Measurements from ENCODE around the gene LFNG. TPM values are rescaled to one million over a fixed set of nuclear protein-coding genes. Genes with fewer than 3 reads are reported as not detected.

LFNG gene
- total RNA-seq, 1 donor from 2014 or later, result 4.5 TPM

DNA sequence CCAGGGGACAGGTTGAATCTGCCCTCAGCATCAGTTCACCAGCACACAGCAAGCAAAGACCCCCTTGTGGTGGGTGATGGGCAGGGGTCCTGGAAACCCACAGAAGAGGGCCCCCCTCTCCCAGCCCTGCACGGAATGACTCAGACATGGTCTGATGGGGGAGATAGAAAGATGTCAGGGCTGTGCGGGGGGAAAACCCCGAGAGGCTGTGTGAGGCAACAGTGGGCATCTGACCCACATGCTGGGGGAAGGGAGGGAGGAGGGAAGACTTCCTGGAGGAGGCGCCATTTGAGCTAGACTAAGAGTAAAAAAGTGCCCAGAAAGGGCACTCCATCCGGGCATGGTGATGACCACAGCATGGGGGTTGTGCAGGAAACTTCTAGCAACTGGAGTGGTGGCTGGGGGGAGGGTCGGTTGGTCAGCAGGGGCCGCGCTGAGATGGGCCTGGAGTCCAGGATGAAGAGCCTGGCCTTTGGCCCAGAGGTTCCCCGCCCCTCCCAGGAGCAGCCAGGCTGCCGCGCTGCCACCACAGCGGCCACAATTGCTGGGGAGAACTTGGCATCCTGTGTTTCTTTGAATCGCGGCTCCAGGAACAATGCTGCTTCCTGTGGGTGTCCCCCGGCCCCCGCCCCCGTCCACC lies 2.5 kb downstream of the LFNG start:
- H3K36me3 ChIP-seq (ENCODE audit: control insufficient read depth, insufficient read depth, low read length), result peaks cover 7% of the 10 kb centered on the region
- TF ChIP-seq, protein P1, sequence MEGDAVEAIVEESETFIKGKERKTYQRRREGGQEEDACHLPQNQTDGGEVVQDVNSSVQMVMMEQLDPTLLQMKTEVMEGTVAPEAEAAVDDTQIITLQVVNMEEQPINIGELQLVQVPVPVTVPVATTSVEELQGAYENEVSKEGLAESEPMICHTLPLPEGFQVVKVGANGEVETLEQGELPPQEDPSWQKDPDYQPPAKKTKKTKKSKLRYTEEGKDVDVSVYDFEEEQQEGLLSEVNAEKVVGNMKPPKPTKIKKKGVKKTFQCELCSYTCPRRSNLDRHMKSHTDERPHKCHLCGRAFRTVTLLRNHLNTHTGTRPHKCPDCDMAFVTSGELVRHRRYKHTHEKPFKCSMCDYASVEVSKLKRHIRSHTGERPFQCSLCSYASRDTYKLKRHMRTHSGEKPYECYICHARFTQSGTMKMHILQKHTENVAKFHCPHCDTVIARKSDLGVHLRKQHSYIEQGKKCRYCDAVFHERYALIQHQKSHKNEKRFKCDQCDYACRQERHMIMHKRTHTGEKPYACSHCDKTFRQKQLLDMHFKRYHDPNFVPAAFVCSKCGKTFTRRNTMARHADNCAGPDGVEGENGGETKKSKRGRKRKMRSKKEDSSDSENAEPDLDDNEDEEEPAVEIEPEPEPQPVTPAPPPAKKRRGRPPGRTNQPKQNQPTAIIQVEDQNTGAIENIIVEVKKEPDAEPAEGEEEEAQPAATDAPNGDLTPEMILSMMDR (IDR thresholded peaks at IDR 0.05; ENCODE audit: insufficient read depth, low read length, severe bottlenecking), result no peak
- no peak for FAIRE-seq
- H3K27me3 ChIP-seq (ENCODE audit: control insufficient read depth, insufficient read depth, low read length), result peaks cover 1% of the 10 kb centered on the region
- peak overlapping the region; percentile 51 for H3K4me3 ChIP-seq (ENCODE audit: low read depth, low read length)
- DNase-seq (ENCODE audit: low read depth), result no peak

- Histone ChIP-seq H3K36me3 (ENCODE audit: control insufficient read depth, insufficient read depth, low read length) (peaks cover 8% of the 10 kb centered on the region), H3K27me3 (ENCODE audit: control insufficient read depth, insufficient read depth, low read length) (peaks cover 1% of the 10 kb centered on the region), H3K4me3 (ENCODE audit: low read depth, low read length) (no peak overlapping the region)
- FAIRE-seq (peak; percentile 28), DNase-seq (ENCODE audit: low read depth) (peak; percentile 96)
- TF ChIP-seq, protein P1 (IDR thresholded peaks at IDR 0.05; ENCODE audit: insufficient read depth, low read length, severe bottlenecking), result no peak
Observed at GRCh38 chr7:2522780-2523433, 3.3 kb downstream of the LFNG start.

DNA sequence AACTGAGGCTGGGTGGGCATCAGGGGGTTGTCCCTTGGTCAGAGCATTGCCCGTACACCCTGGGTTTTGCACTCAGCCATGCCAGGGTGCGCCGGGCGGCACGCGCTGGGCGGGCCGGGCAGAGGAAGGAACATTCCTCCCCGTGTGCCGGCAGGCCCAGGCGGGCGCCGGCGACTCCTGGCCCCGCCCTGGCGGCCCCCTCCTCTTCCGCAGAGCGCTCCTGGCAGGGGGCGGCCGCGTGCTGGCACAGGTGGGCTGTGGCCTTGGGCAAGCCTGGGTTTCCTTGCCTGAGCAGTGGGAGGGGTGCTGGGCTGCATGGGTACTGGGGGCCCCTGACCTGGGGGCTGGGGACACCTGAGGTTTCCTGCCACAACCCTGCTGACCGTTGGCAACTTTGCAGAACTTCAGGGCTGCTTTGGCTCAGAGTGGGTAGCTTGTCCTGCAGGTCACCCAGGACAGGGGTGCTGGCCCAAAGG lies 3.9 kb downstream of the LFNG start:
- FAIRE-seq (no peak), DNase-seq (ENCODE audit: low read depth) (peak; percentile 71)
- Histone ChIP-seq H3K36me3 (ENCODE audit: control insufficient read depth, insufficient read depth, low read length) (peaks cover 8% of the 10 kb centered on the region), H3K27me3 (ENCODE audit: control insufficient read depth, insufficient read depth, low read length) (peaks cover 1% of the 10 kb centered on the region), H3K4me3 (ENCODE audit: low read depth, low read length) (peak overlapping the region; percentile 7)
- TF ChIP-seq, protein P1 (IDR thresholded peaks at IDR 0.05; ENCODE audit: insufficient read depth, low read length, severe bottlenecking), result no peak

GRCh38 chr7:2523941-2524807 lies 4.6 kb downstream of the LFNG start:
- peak overlapping the region; percentile 7 for H3K4me3 ChIP-seq (ENCODE audit: low read depth, low read length)
- FAIRE-seq, result no peak
- no peaks in the 10 kb centered on the region for H3K27me3 ChIP-seq (ENCODE audit: control insufficient read depth, insufficient read depth, low read length)
- DNase-seq (ENCODE audit: low read depth), result peak; percentile 58
- TF ChIP-seq, protein P1 (IDR thresholded peaks at IDR 0.05; ENCODE audit: insufficient read depth, low read length, severe bottlenecking), result no peak
- H3K36me3 ChIP-seq (ENCODE audit: control insufficient read depth, insufficient read depth, low read length), result peaks cover 8% of the 10 kb centered on the region

DNA sequence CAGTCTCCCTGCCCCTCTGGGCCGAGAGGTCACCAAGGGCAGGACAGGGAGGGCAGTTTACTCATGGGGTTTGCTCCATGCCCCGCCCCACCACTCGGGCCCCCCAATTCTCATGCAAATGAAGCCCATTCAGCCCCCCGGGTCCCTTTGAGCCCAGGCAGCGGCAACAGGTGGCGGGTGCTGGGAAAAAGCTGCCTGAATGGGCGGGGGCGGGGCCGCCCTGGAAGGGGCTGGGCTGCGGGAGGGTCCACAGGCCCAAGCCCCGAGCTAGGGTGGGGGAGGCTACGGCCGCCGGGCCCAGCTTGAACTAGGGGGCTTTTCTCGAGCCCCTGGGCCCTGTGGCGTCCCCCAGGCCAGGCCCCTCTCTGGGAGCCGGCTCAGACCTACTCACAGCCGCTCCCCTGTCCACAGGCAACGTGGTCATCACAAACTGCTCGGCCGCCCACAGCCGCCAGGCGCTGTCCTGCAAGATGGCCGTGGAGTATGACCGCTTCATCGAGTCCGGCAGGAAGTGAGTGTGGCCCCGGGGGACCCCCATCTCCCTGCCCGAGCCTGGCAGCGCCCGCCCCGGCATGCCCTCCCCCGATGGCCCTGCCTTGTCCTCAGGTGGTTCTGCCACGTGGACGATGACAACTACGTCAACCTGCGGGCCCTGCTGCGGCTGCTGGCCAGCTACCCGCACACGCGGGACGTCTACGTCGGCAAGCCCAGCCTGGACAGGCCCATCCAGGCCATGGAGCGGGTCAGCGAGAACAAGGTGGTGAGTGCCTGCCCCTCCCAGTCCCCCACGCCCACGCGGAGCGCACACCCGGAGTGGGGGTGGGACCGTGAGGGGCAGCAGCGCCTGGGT lies 5.5 kb downstream of the LFNG start:
- TF ChIP-seq, protein P1 (IDR thresholded peaks at IDR 0.05; ENCODE audit: insufficient read depth, low read length, severe bottlenecking), result no peak
- Histone ChIP-seq H3K27me3 (ENCODE audit: control insufficient read depth, insufficient read depth, low read length) (no peaks in the 10 kb centered on the region), H3K4me3 (ENCODE audit: low read depth, low read length) (no peak overlapping the region), H3K36me3 (ENCODE audit: control insufficient read depth, insufficient read depth, low read length) (peaks cover 8% of the 10 kb centered on the region)
- no peak for DNase-seq (ENCODE audit: low read depth)
- FAIRE-seq, result no peak

Measured in bronchial epithelial cell (primary cell).